ENCODE measurements around the gene KIAA0040.
A peak's percentile ranks its signal among the peaks of the same experiment; 100 is the strongest.

KIAA0040 gene

DNA sequence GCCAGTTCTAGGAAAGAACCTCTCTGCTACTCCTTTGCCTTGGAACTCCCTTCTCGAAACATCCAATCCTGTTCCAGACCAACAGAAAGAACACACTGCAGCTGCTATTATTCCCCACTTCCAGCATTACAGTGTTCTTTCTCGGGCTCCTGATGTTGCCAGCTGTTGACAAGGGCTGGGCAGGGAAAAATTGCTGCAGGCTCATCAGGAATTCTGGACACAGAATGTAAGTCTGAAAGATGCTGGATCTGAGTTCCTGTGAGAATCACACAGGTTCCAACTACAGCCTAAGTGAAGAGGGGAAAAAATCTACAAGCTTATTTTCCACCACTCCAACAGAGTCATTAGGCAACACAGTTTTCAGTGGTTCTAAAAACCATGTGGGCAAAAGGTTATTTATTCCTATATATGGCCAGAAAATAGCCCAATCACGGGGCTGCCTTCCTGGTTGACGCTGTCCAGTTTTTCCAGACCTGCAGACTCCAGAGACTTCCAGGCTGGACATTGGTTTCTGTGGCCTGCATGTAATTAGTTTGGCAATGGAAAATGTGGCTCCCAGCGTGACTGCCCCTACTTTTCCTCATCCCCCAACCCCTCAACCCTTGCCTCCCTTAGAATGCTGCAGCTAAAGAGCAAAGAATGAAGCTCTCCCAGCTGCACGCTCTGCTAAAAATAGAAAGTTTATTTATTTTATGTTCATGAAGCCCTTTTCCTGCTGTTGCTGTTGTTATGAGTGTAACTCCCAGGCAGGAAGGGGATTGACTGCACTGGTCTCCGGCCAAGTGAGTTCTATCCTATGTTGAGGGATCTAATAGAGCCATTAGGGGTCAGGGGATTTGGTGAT lies 8.3 kb upstream of the KIAA0040 start:
- no peak for DNase-seq

DNA sequence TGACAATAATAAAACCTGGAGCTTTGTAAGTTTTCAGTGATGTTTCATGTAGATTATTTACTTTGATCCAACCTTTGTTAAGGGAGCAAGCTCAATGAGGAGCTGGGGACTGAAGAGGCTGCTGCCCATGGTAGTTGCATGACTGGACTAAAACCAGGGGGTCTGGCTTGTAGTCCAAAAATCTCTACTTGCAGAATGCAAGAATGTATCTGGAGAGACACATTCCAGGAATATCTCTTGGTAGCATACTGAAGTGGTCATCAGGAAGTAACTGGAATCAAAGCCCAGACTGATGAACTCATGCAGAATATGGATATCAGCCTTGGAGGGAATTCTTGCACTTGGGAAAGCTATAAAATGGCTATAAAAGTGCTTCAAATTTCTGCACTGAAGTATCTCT lies 5.8 kb upstream of the KIAA0040 start:
- no peak for DNase-seq

DNA sequence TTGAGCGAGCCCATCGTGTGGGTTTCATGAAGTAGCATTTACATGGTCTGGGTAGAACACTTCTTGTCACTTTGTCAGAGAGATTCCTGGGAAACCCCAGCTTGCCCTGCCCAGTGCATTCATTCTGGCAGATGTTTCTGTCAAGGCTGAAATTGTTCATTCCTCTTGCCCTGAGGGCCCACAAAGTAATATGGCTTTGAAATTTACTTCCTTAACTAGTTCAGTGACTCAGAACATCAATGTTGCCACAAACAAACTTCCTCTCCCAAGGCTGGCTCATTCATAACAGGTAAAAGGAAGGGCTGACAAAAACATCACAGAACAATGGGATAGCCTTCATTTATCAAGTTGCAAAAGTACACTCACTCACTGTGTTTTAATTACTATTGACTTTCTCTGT lies 5.0 kb upstream of the KIAA0040 start:
- peak; percentile 18 for DNase-seq

DNA sequence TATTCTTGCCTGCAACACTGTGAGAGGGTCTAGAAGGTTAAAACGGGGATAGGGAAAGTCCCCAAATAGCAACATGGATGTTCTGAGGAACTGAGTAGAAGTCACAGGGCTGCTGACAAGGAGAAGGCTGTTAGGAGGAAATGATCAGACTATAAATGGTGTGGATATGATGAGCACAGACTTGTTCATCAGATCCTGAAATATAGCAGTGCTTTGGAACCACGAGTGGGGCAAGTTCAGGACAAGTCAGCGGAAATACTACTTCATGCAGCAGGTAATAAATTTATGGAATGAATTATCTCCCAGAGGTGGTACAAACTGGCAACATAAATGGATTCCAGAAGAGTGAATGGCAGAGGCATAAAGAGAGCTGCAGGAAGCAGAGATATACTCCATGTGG lies 3.2 kb upstream of the KIAA0040 start:
- DNase-seq: no peak

DNA sequence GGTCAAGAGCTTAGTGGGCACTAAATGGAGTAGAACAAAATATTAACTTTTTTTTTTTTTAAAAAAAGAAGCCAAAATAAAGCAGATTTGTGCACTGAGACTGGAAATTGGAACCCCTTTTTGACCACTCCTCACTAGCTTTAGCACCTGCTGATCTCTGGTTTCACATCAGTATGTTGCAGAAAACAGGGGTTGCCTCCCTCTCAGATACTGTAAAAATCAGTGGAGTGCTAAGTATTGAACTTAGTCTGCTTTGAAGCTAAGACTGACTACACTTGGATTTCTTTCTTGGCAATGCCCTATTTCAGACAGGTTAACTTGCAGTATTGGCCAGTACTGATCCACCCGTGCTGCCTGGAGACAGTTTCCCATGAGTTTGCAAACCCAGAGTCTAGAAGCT lies 2.7 kb upstream of the KIAA0040 start:
- no peak for DNase-seq

DNA sequence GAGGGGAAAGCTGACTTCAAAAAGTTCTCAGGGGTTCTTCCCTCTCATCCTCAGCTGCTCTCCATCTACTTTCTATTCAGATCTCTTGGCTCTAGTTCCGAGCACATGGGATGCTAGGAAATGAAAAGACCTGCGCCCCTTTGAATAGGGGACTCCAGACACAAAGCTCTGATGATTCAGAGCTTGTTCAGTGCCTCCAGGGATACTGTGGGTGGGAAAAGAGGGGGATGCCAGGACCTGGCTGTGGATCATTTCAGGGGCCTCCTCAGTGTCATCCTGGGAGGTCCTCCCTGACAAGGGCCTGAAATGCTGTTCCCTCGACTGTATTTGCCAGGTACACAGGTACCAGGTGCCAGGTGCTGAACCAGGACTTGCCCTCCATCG lies 943 bp upstream of the KIAA0040 start:
- no peak for DNase-seq

DNA sequence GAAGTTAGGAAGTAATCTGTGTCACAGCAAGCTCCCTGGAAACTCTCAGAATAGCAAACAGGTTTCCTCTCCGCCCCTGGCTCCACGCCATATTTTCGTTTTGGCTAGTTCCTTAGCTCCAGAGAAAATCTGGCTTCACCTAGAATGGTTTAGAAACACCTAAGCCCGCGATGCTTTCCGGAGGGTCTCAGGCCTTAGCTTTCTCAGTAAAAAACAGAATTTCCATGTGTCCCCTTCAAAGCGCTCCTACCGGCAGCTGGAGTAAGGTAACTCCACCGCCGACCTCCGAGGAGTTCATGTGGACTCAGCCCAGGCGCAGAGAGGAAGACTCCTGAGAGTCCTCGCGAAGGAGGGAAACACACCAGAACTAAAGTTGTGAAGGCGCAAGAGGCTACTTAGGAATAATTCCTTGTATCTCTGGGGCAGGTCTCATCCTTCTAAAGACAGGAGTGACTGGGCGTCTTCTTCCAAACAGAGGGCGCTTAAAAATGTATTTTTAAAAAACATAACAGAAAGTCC lies 406 bp downstream of the KIAA0040 start:
- DNase-seq: peak; percentile 24

DNA sequence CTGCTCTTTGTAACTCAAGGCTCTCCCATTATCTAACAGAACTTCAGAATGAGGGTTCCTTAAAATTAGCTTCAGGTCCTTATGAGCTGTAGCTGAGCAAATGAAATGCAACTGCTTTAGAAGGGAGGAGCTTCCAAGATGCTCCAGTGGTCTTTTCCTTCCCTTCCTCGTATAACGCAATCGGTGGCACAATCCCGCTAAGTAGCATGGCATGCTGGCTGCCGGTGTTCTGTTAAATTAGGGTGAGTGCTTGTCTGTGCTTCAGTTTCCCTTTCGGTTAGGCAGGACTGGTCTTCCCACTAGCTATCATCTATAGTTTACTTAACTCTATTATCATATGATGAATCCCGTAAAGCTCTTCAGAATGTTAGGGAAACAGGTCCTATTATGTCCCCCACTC lies 917 bp downstream of the KIAA0040 start:
- peak; percentile 41 for DNase-seq

DNA sequence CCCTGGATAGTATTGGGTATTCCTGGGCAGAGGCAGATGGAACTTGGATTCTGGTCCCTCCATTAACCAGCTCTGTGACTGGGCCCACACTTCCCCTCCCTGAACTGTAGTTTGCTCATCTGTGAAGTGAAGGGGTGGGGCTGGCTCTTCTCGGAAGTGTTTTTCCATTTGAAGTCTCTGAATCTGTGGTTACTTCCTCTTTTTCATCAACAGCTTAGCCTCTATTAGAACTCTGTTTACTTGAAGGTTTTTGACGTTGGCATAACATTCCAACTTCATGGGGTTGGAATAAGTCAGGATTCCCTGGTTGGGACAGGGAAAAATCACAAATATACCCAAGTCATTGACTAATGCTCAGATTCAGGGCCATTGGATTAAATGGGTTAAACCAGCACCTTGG lies 3.6 kb downstream of the KIAA0040 start:
- peak; percentile 71 for DNase-seq

DNA sequence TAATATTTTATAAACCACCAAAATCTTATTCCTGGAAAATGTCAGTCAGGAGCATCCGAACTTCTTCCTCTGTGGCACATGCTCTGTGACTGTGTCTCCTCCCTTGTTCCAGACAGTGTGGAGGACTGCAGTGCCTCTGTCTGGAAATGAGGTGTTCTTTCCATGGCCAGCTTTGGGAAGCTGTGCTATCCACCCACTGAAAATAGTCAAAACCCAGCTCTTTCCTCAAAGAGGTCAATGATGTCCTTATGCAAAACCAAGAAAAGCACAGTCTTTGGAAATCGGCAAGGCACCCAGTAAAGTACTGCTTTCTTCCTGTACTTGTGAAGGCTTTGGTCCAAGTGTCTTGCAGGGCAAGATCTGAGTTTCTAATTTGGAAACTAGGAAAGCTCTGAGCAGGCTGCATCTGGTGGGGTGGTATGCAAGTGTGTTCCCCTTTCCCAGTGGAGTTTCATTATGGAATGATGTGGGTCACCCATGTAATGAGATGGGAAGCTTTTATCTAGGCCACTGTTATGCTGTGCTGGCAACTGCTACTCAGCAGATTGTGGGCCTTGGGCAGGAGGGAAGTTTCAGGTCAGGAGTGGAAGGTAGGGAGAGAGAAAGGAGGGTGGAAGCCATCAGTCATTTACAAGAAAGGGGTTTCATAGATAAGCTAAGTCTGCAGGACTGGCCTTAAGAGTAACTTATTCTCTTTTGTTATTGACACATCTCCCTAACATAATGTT lies 6.0 kb downstream of the KIAA0040 start:
- DNase-seq: no peak

DNA sequence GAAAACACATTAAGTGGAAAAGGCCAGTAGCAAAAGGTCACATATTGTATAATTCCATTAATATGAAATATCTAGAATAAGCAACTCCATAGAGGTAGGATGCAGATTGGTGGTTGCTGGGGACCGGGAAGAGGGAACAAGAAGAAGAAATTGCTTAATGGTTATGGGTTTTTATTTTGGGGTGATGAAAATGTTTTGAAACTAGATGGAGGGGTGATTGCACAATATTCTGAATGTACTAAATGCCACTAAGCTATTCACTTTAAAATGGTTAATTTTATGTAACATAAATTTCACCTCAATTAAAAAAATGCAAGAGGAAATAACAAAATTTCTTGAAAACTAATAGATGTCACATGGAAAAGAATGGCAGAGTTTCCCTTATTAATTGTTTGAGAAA lies 6.7 kb downstream of the KIAA0040 start:
- DNase-seq: no peak

DNA sequence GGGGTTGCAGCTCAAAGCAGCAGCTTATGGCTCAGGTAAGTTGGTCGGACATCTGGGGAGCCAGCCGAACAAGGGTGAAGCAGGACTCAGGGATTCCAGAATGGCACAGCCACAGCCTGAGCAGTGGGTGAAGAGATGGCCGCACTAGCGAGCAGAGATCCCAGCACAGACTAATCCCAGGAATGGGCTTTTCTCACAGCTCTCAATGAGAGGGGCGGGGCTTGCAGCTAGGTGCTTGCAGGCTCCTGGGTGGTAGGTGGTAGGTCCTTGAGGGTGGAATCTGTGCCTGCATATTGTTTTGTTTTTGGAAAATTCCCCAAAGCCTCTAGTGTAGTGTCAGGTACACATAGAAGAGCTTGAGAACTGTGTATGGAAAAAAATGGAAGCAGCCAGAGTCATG lies 9.0 kb downstream of the KIAA0040 start:
- no peak for DNase-seq

DNA sequence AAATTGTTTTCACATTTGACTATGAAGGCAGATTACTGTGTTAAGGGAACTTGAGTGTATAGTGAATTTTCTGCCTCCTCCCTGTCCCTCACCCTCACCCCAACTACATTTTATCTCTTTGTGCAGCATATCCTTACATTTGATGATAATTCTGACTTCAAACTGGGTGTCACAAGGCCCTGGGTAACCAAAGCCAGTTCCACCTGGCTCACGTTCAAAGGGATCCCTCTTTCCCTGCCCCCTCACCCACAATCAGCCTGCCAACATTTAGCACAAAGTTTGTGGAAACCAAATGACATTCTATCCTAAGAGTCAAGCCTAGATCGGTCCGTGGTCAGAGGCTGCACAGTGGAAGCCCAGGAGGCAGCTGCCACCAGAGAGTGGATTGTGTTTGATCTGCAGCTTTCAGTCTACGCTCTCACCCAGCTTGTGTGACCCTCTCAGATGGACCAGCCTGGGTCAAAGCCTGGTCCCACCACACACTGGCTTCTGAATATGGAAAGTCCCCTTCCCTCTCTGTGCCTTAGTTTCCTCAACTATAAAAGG lies 10.3 kb downstream of the KIAA0040 start:
- no peak for DNase-seq

DNA sequence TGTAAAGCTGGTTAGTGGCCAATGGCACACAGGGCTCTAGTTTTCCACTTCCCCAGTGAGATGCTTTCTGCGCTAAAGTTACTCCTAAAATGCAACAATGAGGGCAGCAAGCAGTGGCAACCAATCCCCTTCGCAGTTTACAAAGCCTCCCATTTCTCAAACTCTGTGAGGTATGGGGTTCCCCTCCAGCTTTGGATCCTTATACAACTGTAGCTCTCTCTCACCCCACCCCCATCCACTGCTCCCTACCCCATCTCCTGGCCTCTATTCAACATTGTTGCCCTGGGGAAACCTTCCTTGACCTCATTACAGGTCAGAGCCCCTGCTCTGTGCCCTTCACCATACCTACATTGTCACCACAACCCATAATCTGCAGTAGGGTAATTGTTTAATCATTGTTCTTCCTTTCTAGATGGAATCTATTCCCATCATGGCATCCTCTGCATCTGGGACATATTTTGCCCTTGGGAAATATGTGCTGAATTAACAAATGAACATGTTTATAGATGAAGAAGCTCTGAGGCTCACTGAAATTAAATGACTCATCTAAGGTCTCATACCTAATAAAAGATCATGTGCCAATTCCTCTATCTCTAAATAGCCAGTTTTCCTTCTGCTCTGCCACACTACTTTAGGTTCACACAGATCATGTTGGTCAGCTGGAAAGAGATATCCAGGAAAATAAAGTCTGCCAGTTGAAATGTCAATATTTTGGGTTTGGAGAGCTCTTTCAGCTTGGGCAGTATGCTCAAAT lies 12.6 kb downstream of the KIAA0040 start:
- DNase-seq: no peak

DNA sequence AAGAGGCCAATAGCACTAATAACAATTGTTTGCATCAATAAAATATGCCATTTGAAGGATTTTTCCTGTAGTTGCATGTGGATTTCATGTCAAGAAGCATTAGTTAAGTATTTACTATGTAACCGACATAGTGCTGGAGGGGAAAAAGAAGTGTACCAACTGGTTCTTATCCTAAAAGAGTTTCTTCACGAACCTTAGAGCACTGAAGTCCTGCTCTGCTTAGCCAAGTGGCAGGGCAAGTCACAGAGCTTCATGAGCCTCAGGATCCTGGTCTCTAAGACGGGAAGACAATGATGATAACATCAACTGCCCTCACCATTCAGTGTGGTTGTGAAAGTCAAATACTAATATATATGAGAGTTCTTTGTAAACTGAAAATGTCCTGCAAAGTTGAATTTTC lies 14.1 kb downstream of the KIAA0040 start:
- DNase-seq: no peak

DNA sequence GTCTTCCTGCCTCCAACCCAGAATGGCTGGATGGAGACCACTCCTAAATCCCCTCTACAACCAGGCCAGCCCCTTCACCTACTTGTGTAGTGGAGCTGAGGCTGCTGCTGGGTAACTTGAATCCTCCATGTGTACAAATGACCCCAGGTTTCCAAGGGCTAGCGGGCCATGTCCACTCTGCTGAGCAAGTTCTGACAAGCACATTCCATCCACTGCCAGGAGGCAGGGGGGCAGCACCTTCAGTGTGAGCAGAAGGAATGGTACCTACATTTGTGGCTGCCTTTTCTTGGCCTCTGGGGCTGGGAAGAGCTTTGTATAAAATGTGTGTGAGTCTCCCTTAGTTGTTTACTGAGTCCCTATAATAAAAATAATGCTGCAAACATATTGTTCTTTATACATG lies 14.5 kb downstream of the KIAA0040 start:
- no peak for DNase-seq

DNA sequence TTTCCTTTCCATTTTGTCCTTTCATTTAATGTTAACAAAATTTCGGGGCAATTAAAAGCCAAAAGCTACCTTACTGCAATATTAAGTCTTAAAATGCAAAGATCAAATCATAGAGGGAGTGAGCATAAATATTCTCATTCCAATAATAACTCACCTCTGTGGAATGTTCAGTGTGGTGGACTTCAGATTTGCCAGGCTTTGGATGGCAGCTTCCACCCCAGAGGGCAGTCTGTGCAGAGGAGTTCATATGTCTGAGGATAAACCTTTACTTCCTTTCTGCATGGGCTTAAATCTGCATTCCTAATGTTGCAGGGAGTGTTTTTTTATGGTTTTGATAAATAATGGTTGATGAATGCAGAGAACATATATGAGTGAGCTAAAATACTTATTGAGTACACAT lies 16.3 kb downstream of the KIAA0040 start:
- no peak for DNase-seq

DNA sequence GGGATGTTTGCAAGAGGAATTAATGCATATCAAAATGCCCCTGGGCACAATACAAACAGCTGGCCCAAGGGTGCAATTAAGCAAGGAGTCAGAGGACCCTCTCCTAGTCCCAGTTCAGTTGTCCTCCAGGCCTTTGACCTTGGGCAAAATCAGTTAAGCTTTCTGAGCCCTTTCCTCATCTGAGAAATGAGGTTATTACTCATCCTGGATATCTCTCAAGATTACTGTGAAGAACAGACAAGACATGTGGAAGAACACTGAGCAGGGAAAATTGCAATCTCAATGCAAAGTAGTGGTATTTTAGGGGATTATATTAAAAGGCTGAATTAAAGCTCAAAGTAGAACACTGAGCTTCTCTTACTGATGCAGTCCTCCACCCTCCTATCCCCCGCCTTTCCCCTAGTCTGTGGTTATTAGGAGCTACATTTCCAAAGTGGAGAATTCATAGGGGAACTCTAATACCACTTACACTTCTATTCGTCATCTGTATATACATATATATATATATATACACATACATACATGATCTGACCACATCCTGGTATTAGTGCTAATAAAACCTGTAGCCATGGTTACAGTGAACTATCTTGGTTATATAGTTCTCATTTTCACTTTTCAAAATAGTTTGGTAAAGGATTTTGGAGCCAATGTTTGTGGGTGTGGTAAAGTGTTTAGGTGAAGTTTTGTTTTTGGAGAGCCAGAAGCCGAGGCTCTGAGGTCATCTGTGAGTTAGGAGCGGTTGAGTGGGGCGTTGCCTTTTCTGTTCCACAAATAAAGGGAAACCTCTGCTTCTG lies 18.1 kb downstream of the KIAA0040 start:
- DNase-seq: peak; percentile 37

DNA sequence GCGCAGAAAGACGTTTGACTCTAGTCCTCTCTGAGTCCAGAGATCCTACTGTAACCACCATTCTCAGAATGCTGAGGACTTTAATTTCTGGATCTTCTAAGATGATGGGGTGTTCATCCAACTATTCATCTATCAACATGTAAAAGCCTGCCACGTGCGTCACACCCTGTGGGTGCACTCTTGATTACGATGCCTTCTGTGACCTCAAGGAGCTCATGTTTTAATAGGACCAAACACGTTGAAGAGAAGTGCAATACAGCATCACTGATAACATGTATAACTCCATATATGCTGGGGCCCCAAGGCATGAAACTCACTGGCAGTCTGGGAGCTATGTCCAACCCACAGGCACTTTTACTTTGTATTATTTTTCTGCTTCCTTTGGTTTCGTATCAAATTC lies 19.0 kb downstream of the KIAA0040 start:
- DNase-seq: no peak

DNA sequence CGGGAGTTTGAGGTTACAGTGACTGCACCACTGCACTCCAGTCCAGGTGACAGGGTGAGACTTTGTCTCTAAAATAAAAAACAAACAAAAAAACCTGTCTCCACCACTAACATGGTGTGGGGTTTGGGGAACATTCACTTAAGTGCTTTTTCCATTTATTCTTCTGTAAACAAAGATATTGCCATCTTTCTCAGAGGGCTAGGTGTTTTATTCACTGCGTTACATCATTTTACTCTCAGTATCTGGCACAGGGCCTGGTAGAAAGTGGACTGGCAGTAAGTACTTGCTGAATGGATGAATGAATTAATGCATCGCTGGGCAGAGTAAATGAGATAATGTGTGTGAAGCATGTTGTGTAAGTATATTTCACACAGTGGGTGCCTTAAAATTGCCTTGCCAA lies 20.1 kb downstream of the KIAA0040 start:
- no peak for DNase-seq

DNA sequence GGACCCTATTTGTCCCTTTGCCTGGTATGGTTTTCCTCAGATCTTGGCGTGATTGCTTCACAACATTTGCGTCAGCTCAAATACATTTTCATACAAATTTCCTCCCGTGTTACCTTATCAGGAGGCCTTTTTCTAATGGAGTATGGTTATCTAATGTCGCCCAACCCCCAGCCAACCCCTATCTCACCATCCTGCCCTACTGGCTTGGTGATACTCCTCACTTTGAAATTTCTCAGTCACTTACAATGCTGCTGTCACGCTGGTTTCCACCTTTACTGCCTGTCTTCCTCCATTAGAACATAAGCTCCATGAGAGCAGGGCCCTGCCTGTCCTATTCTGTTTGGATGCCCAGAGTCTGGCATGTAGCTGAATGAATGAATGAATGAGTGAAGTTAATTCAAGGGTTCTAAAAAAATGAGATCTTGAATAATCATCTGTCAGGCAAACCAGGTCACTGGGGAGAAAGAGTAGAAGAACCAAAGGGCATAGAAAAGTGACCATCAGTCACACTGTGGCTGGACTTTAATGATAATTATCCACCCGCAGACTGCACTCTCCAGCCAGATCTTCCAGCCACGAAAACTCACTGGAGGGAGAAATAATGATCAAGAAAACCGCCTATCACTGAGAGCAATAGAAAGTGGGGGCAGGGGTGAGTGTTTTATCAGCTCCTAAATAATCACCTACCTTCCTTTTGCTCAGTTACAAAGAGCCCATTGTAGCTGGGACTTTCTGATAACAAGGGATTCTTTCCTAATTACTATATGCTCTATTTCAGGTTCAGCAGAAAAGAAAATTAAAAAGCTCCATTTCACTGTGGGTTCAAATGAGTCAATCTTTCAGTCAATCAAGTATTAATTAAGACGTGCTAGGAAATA lies 21.3 kb downstream of the KIAA0040 start:
- no peak for DNase-seq
